ENCODE results near the gene ADAMTS9.

ADAMTS9 gene

DNA sequence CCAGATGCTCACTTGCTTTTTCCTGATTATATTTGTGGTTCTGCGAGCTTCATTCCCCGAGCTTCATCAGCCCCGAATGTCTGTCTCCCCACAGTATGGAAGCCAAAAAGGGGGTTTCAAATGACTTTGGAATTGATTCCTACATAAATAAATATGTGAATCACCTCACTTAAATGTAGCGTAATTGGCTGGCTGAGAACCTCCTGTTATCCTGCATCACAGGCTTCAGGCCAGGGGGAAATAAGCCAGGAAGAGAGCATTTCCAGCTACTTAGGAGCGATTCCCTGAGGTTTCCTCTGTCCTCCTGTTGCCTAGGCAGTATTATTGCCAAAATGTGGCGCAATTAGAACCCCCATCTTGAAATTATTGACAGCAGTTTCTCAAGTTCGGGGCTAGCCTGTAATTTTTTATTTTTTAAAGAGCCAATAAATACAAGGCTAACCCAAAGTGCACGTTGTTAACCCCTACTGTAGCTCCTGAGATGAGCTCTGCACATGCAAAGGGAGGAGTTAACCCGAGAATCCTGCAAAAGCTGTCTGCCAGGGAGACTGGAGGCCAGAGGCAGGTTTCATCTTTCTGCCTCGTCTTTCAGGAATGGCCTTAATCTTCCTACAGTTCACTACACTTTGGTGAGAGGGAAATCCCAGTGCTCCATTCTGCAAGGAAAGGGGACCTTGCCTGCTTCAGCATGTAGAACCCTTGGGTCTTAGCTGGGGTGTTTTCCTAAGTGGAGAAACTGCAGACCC, 148.2 kb downstream of the ADAMTS9 start:
- no peak for DNase-seq (ENCODE audit: low spot score)

DNA sequence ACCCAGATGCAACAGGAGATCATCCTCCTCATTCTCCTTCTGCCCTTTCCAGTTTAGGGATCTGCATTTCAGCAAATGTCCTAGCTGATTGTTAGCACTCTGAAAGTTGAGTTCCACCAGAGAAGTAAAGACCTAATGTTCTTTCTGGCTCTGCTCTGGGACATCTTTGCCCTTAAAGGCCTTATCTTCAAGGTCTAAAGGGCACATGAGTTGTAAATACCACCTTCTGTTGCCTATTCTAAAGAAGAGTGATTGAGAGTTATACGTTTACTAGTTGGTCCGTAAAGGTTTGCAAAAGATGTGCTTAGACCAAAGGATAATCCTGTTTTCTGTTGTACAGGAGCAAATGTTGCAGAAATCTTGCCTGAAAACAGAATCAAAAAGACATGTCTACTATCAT, 151.6 kb downstream of the ADAMTS9 start:
- DNase-seq (ENCODE audit: low spot score): no peak

- DNase-seq (ENCODE audit: low spot score): peak; percentile 11
Measured at GRCh38 chr3:64533617-64534317, 154.0 kb downstream of the ADAMTS9 start.

GRCh38 chr3:64530434-64531049, 157.3 kb downstream of the ADAMTS9 start:
- peak; percentile 10 for DNase-seq (ENCODE audit: low spot score)

DNA sequence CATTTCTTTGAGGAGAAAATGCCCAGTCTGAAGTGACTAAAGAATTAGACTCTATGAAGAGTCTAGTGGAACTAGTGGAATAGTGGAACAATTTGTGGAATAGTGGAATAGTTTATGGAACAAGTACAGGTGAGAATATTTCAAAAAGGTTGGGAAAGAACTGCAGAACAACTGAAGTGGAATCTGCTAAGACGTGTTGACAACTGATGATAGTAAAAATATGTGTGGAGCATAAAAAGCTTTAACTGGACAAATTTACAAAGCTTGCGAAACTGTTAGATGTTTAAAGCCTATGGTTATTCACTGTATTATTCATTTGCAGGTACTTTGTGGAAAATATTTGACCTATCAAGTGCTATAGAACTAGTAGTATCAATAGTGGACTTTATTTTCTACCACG, 164.5 kb downstream of the ADAMTS9 start:
- DNase-seq (ENCODE audit: low spot score): no peak

DNA sequence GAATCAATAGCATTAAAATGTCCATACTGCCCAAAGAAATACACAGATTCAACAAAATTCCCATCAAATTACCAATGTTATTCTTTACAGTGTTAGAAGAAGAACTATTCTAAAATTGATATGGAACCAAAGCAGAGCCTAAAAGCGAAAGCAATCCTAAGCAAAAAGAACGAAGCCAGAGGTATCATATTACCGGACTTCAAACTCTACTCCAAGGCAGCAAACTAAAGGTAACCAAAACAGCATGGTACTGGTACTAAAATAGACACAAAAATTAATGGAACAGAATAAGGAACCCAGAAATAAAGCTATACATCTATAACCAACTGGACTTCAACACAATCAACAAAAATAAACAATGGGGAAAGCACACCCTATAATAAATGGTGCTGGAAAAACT, 167.5 kb downstream of the ADAMTS9 start:
- DNase-seq (ENCODE audit: low spot score): no peak

DNA sequence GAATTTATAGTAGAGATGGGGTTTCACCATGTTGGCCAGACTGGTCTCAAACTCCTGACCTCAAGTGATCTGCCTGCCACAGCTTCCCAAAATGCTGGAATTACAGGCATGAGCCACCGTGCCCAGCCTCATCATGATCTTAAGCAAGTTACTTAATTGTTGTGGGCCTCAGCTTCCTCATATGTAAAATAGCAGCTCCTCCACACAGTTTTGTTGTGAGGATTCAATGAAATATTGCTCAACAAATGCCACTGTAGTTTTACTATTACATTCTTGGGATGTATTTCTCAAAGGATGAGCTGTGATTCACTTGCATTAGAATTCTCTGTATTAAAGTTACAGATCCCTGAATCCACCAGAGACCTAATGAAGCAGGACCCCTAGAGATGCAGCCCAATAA, 168.8 kb downstream of the ADAMTS9 start:
- DNase-seq (ENCODE audit: low spot score): no peak

DNA sequence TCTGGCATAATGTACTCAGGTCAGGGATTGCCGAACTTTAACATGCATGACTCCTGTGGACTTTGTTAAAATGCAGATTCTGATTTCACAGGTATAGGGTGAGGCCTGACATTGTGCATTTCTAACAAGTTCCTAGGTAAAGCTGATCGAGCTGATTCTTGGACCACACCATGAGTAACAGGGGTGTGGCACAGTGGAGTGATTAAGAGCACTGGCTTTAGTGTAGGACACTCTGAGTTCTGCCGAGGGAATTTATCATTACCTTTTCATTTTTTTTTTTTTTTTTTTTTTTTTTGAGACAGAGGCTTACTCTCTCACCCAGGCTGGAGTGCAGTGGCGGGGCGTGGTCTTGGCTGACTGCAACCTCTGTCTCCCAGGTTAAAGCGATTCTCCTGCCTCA, 169.3 kb downstream of the ADAMTS9 start:
- DNase-seq (ENCODE audit: low spot score): no peak

GRCh38 chr3:64514889-64515288, 172.9 kb downstream of the ADAMTS9 start:
- no peak for DNase-seq (ENCODE audit: low spot score)

GRCh38 chr3:64509206-64509605, 178.6 kb downstream of the ADAMTS9 start:
- DNase-seq (ENCODE audit: low spot score): no peak

- DNase-seq (ENCODE audit: low spot score): no peak
Measured at GRCh38 chr3:64508140-64508539, 179.7 kb downstream of the ADAMTS9 start.

- no peak for DNase-seq (ENCODE audit: low spot score)
Measured at GRCh38 chr3:64506255-64506654, 181.5 kb downstream of the ADAMTS9 start.

GRCh38 chr3:64505419-64505818, 182.4 kb downstream of the ADAMTS9 start:
- no peak for DNase-seq (ENCODE audit: low spot score)

- DNase-seq (ENCODE audit: low spot score): no peak
Measured at GRCh38 chr3:64502284-64502683, 185.5 kb downstream of the ADAMTS9 start.

DNA sequence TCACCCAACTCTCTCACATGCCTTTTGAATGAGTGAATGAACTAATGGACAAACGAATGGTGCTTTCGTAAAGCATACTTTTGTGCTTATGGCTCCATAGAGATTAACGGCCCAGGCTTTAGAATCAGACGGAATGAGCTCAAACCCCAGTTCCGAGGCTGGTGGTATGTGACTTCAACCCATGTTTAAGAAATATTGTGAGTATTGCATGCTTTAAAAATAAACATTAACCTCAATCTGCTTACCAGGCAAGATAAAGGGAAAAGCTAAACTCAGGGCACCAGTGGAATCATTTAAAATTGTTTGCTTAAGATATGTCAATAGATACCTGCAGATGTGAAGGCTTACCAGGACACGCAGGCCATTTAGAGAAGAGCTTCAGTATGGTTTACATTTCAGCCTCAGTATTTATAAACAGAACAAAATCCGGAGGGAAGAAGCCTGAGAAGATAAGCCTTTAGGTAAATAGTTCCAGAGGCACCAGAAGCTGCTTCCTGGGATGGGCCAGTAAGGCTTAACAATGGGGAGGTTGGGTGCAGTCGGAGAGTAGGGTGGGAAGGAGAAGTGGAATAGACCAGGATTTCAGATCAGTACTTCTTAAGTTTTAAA, 186.4 kb downstream of the ADAMTS9 start:
- DNase-seq (ENCODE audit: low spot score): no peak

- DNase-seq (ENCODE audit: low spot score): no peak
Measured at GRCh38 chr3:64496786-64497490, 190.9 kb downstream of the ADAMTS9 start.

GRCh38 chr3:64495781-64496334, 191.9 kb downstream of the ADAMTS9 start:
- no peak for DNase-seq (ENCODE audit: low spot score)

- DNase-seq (ENCODE audit: low spot score): no peak
Measured at GRCh38 chr3:64495121-64495780, 192.5 kb downstream of the ADAMTS9 start.

GRCh38 chr3:64494526-64494925, 193.3 kb downstream of the ADAMTS9 start:
- no peak for DNase-seq (ENCODE audit: low spot score)

DNA sequence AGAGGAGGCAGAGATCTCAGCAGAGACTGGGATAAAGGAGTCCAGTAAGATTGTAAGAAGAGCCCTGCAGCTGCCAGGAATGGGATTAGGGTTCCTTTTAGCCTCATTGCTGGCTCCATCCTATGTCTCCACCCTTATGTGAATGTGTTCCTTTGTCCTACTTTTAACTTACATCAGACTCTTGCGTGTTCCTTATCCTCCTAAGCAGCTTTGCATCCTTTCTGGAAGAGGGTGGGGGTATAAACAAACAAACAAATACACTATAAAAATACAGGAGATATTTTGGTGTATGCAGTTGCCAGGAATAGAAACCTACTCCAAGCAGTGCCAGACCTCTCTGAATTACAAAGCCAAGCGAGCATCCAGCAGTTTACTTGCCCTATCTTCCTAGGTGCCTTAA, 194.7 kb downstream of the ADAMTS9 start:
- no peak for DNase-seq (ENCODE audit: low spot score)

GRCh38 chr3:64491843-64492242, 196.0 kb downstream of the ADAMTS9 start:
- DNase-seq (ENCODE audit: low spot score): no peak
